Aorta (tissue), 5 donors: ENCODE data around the gene TRMT44. TPM values are rescaled to one million over a fixed set of nuclear protein-coding genes. Genes with fewer than 3 reads are reported as not detected.
"Not testable (repeated sequence)": the region's sequence is repeated elsewhere in the genome, so short reads cannot be mapped to it uniquely, and the experiment has no call there.

ENCODE experiments used
- ATAC-seq: fragments of 200-7000 bp; cut with Tn5 transposase; one replicate; pipeline ENCODE4 v1.9.1; 2022; ENCODE audit warnings: moderate library complexity; ENCODE audit not compliant: low FRiP score
- DNase-seq, 2 donors: peaks; one replicate each; pipeline ENCODE4 v3.0.0-alpha.2; 2020
- H3K27ac ChIP-seq, 2 donors: one replicate each; pipeline ENCODE4 v1.5.1; 2013; ENCODE audit warnings: low read length in 2 of 2, mild to moderate bottlenecking in 2 of 2, moderate library complexity in 2 of 2, control low read depth in 1 of 2, inconsistent platforms in 1 of 2, low read depth in 1 of 2
- H3K27me3 ChIP-seq, 2 donors: one replicate each; pipeline ENCODE4 v1.6.1; 2013; ENCODE audit warnings: control low read depth in 1 of 2, low read length in 1 of 2, mild to moderate bottlenecking in 1 of 2, moderate library complexity in 1 of 2; ENCODE audit not compliant: insufficient read depth in 2 of 2, control insufficient read depth in 1 of 2
- H3K36me3 ChIP-seq, 2 donors: one replicate each; pipeline ENCODE4 v1.6.1; 2013; ENCODE audit warnings: control low read depth in 1 of 2, low read length in 1 of 2, mild to moderate bottlenecking in 1 of 2; ENCODE audit not compliant: insufficient read depth in 2 of 2, control insufficient read depth in 1 of 2
- H3K4me1 ChIP-seq, 2 donors: one replicate each; pipeline ENCODE4 v1.6.1; 2013; ENCODE audit warnings: low read length in 2 of 2, control low read depth in 1 of 2, mild to moderate bottlenecking in 1 of 2, moderate library complexity in 1 of 2; ENCODE audit not compliant: insufficient read depth in 2 of 2, control insufficient read depth in 1 of 2
- H3K4me3 ChIP-seq, 2 donors: one replicate each; pipeline ENCODE4 v1.5.1; 2013; ENCODE audit warnings: low read length in 2 of 2, control low read depth in 1 of 2, mild to moderate bottlenecking in 1 of 2
- H3K9me3 ChIP-seq: one replicate; pipeline ENCODE4 v1.6.1; 2013; ENCODE audit warnings: mild to moderate bottlenecking, low read length; ENCODE audit not compliant: control insufficient read depth
- WGBS, 2 donors: extraction: QIAGEN DNeasy Blood & Tissue Kit; methylation state at CpG; one replicate each; pipeline ENCODE4 v1.1.7; 2013; 5-methylcytosine and 5-hydroxymethylcytosine counted together
- intact Hi-C, 2 donors: fragments of 100-400 bp; cut with DNase I; formaldehyde crosslinking; loops; one replicate each; pipeline versions ENCODE4 v1.14.2 to v1.15.0; 2022
- polyA plus RNA-seq, 2 donors: library from polyadenylated mRNA; stranded (reverse); fragments of 200-250 nt; gene quantifications; one replicate each; pipeline ENCODE4 v1.2.3, GENCODE V29; 2013
- total RNA-seq, 2 donors: library from RNA; stranded (reverse); fragmentation: NEBNext Ultra II Directional; extraction: Animal tissue kit (Norgen Biotek cat#: 25700); gene quantifications; one replicate each; pipeline ENCODE4 v1.2.1, GENCODE V29; 2021
- donor health status: healthy with polysubstance abuse.
- donor health status: Bipolar disorder and iron deficiency.
- donor health status: DM: no; HTN: no; CAD: no.
- donor health status: DM: no; HTN: no; CAD: no.
- donor health status: DM: yes; HTN: yes; CAD: no.

Gene TRMT44
- total and polyA plus RNA-seq, 4 donors, result 6.1 to 23.1 (median 14.2) TPM

DNA sequence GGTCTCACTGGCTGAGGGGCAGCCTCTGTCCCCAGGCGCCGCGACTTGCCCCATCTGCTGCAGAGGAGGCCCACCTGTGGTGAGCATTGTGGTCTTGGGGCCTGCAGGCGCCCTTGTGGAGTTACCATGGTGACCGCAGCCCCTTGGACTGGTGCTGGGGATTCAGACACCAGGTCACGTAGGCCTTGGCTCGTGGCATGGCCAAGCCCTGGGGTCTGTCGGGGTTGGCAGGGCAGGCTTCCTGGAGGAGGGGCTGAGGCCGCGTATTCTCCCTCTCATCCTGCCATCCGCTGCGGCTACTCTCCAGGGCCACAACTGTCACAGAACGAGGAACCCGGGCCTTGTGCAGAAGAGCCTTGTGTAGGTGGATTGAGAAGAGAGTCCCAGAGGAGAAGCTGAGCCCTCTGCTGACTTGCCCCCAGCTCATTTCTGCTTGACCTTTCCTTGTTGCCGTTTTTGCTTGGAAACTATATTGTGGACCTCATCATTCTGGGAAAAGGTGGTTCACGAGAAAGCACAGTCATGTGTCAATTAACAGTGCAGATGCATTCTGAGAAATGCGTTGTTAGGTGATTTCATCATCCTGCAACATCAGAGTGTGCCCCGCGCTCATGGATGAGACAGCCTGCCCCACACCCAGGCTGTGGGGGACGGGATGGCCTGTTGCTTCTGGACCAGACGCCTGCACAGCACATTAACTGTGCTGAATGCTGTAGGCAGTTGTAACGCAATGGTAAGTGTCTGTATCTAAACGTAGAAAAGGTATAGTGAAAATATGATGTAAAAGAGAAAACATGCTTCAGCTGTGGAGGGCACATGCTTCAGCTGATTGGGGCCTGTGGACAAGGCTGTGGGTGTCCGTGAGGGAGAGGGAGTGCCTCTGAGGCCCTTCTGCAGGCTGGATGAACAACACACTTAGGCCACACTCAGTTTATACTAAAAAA, 38.5 kb downstream of the TRMT44 start:
- ATAC-seq, result no peak
- no peaks in the 10 kb centered on the region for H3K9me3 ChIP-seq
- no peak overlapping the region for H3K4me3 ChIP-seq
- DNase-seq, result no peak
- H3K27me3 ChIP-seq, result no peaks in the 10 kb centered on the region
- no peaks in the 10 kb centered on the region for H3K36me3 ChIP-seq
- no peaks in the 10 kb centered on the region for H3K4me1 ChIP-seq
- intact Hi-C loops, result no loop called here
- H3K27ac ChIP-seq, result no peak overlapping the region
- 87 to 89% methylated on average over 24 of the region's 24 CpGs for WGBS, 2 donors

DNA sequence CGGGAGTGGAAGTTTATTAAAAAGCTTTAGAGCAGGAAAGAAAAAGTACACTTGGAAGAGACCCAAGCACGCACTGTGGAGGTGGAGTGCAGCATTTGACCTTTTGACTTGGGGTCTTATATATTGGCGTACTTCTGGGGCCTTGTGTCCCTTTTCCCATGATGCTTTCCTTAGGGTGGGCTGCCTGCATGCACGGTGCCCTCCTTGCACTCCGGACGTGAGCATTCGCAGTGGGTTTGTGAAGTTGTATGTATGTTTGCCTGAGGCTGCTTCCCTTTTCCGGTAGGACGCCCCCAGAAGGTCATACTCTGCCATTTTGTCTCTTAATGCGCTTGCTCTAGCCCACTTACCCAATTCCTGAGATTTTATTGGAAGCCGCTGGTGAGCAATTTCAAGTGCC, 39.6 kb downstream of the TRMT44 start:
- no peaks in the 10 kb centered on the region for H3K27me3 ChIP-seq
- ATAC-seq (no peak), DNase-seq (no peak)
- no peak overlapping the region for H3K27ac ChIP-seq
- no peaks in the 10 kb centered on the region for H3K36me3 ChIP-seq
- no peak overlapping the region for H3K4me3 ChIP-seq
- intact Hi-C loops, result no loop called here
- 93 to 95% methylated on average over 11 of the region's 11 CpGs for WGBS, 2 donors
- H3K9me3 ChIP-seq, result no peaks in the 10 kb centered on the region
- no peaks in the 10 kb centered on the region for H3K4me1 ChIP-seq

DNA sequence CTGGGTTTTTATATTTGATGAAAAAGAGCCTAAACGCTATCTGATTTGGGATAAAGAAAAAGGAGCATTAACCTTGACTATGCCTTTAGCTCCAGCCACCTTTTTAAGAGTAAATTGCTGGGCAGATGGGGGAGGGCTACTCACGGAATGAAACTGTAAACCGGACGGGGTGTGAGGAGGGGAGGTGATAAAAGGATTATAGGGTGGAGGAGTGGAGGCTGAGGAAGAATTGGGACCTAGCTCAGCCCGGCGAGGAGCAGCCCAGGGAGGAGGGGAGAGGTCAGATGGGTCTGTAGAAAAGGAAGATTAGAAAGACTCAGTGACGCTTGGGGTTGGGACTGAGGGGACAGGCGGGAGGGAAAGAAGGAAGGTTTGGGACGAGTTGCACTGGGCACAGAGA, 46.1 kb downstream of the TRMT44 start:
- H3K36me3 ChIP-seq, H3K27me3 ChIP-seq, H3K4me3 ChIP-seq, H3K9me3 ChIP-seq, ATAC-seq, intact Hi-C loops, DNase-seq, H3K4me1 ChIP-seq, H3K27ac ChIP-seq: not testable (repeated sequence)
- 67 to 68% methylated on average over 8 to 9 of the region's 9 CpGs for WGBS, 2 donors

DNA sequence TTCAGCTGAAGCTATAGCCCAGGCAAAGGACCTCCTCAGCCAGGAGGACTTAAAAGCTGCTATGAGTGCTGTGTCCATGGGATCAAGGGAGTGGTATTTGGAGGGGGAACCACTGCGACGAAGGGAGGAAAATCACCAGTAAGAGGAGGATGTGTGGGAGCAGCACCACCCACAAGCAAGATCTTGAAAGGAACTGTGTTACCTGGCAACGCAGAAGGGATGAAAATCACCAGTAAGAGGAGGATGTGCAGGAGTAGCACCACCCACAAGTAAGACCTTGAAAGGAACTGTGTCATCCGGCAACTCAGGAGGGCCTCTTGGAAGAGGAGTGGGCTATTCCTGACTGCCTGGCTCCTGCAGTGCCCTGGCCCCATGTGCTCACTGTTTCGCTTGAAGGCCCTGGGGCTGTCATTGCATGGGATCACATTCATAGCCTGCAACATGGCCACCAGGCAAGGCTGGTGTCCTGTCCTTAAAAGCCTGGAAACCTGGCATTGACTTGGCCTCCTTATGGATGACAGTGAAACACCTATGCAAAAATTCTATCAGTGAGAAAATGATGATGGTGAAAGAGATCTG, 48.3 kb downstream of the TRMT44 start:
- H3K36me3 ChIP-seq, result no peaks in the 10 kb centered on the region
- H3K27ac ChIP-seq, result no peak overlapping the region
- DNase-seq, result no peak
- no peaks in the 10 kb centered on the region for H3K9me3 ChIP-seq
- H3K4me1 ChIP-seq, result no peaks in the 10 kb centered on the region
- intact Hi-C loops, result no loop called here
- WGBS, 2 donors, result 94 to 95% methylated on average over 5 of the region's 5 CpGs
- ATAC-seq, result no peak
- no peaks in the 10 kb centered on the region for H3K27me3 ChIP-seq
- H3K4me3 ChIP-seq, result no peak overlapping the region

DNA sequence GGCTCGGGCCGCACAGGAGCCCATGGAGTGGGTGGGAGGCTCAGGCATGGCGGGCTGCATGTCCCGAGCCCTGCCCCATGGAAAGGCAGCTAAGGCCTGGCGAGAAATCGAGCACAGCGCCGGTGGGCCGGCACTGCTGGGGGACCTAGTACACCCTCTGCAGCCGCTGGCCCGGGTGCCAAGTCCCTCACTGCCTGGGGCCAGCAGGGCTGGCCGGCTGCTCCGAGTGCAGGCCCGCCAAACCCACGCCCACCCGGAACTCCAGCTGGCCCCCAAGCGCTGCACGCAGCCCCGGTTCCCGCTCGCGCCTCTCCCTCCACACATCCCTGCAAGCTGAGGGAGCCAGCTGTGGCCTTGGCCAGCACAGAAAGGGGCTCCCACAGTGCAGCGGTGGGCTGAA, 50.9 kb downstream of the TRMT44 start:
- H3K27ac ChIP-seq, H3K4me3 ChIP-seq, H3K27me3 ChIP-seq, H3K36me3 ChIP-seq, ATAC-seq, H3K9me3 ChIP-seq, DNase-seq, intact Hi-C loops, H3K4me1 ChIP-seq: not testable (repeated sequence)
- WGBS, 2 donors, result 96% methylated on average over 11 to 23 of the region's 23 CpGs

DNA sequence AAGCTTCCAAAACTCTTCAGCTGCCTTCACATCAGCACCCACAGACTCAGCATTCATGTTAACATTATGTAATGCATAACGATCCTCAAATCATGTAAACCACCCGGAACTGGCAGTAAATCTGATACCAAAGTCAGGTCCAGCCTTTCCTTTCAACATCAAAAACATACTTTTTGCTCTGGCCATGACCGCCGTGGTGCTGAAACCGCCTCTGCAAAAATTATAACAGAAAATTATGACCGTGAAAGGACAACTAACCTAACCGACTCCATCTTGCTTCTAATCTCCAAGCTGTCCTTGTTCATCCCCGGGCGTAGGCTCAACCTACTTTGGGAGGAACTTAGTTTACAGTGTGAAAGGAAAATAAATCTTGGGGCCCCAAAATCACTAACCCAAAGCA, 51.6 kb downstream of the TRMT44 start:
- intact Hi-C loops, result no loop called here
- no peaks in the 10 kb centered on the region for H3K27me3 ChIP-seq
- no peaks in the 10 kb centered on the region for H3K4me1 ChIP-seq
- H3K27ac ChIP-seq, result no peak overlapping the region
- WGBS, 2 donors, result 64 to 71% methylated on average over 9 of the region's 9 CpGs
- ATAC-seq, result no peak
- no peak overlapping the region for H3K4me3 ChIP-seq
- no peak for DNase-seq
- no peaks in the 10 kb centered on the region for H3K36me3 ChIP-seq
- no peaks in the 10 kb centered on the region for H3K9me3 ChIP-seq

DNA sequence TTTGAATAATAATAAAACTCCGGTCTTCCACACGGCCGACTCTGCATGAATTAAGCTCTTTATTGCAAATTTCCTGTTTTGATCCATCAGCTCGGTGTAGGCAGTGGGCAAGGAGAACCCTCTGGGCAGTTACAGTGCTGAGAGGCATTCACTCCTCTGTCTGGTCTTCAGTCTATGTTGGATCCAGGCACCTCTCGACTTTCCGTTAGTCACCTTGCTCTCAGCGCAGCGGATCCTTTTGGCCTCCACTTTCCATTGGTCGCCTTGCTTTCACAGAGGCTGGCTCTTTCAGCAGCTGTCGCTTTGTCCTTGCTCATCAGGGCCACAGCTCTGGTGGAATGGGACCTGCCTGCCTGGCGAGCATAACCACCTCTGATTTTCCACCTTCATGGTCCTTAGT, 52.9 kb downstream of the TRMT44 start:
- WGBS, 2 donors, result 86 to 92% methylated on average over 11 of the region's 11 CpGs
- Histone ChIP-seq H3K4me1 (no peaks in the 10 kb centered on the region), H3K36me3 (no peaks in the 10 kb centered on the region), H3K27me3 (no peaks in the 10 kb centered on the region), H3K9me3 (no peaks in the 10 kb centered on the region), H3K4me3 (no peak overlapping the region), H3K27ac (no peak overlapping the region)
- ATAC-seq (no peak), DNase-seq (no peak)
- intact Hi-C loops, result no loop called here

DNA sequence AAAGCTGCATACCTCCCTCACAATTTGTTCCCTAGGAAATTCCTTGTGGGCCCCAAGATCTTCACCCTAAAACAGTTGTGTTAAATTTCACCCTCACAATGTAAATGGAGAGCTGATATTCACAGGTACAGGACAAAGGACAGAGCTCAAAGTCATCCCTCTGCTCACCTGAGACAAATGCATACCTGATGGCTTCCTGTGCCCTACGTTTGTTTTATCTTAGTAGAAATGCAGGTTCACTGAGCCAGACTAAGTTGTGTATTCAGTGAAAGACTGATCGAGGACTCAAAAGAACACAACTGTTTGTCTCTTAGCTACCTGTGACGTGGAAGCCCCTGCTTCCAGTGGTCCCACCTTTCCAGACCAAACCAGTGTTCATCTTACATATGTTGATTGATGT, 53.6 kb downstream of the TRMT44 start:
- no peaks in the 10 kb centered on the region for H3K27me3 ChIP-seq
- ATAC-seq (no peak), DNase-seq (no peak)
- H3K9me3 ChIP-seq, result no peaks in the 10 kb centered on the region
- H3K27ac ChIP-seq, result no peak overlapping the region
- intact Hi-C loops, result no loop called here
- no peak overlapping the region for H3K4me3 ChIP-seq
- H3K36me3 ChIP-seq, result no peaks in the 10 kb centered on the region
- H3K4me1 ChIP-seq, result no peaks in the 10 kb centered on the region
- WGBS, 2 donors, result 90 to 95% methylated on average over 3 of the region's 3 CpGs
